ENCODE measurements around the gene TSC2. TPM values are rescaled to one million over a fixed set of nuclear protein-coding genes. Genes with fewer than 3 reads are reported as not detected.
"Not testable (repeated sequence)": the region's sequence is repeated elsewhere in the genome, so short reads cannot be mapped to it uniquely, and the experiment has no call there.

TSC2 gene
- total and polyA plus RNA-seq, 2 of the 13 experiments (the other 11 are each of a cell fraction or from before 2014, with no cell fraction given): 19.6 to 40.4 TPM

DNA sequence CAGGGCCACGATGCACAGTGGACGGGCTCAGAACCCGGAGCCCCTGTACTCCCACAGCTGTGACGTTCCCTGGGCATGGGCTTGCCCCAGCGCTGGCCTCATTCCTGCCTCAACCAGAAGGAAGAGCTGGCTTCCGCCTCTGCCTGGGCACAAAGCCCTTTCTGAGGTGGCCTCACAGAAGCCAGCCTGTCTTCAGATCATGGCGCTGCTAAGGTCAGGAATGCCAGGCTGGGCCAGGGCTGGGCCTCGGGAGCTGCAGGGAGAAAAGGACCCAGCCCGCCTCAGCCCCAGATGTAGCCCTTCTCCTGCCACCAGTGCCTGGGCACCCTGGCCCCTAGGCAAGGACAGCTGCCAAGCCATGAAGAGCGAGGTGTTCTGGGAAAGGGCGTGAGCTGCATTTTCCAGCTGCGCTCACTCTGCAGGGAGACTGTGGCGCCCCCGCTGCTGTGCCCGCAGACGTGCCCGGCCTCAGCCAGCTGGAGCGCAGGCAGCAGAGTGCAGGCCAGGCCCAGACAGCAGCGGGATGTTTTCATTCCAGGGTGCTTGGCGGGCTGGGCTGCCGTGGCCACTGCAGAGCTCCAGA is 78.5 kb downstream of the TSC2 start:
- intact Hi-C loops (cut with micrococcal nuclease; ENCODE audit: unreplicated experiment); CTCF ChIA-PET (ENCODE audit: low intra/inter-chr PET ratio, low total read pairs); H3K9ac ChIP-seq (ENCODE audit: insufficient read depth, low read depth, low read length); H3K4me2 ChIP-seq (ENCODE audit: low read depth, low read length); ATAC-seq; in situ Hi-C loops (cut with HindIII; ENCODE audit: extremely low pct_ligation_motif_present, low pct_unique_long_range_greater_than_20kb); FAIRE-seq; H3K27ac ChIP-seq (ENCODE audit: extremely low read length, insufficient read depth, low read length); H3K27me3 ChIP-seq (ENCODE audit: control insufficient read depth in 1 of 2, insufficient read depth in 2 of 2, low read length in 2 of 2); H3K4me3 ChIP-seq (replicated peaks in 1 of 3; ENCODE audit: insufficient read depth in 1 of 3, low read depth in 2 of 3, low read length in 3 of 3); H3K9me3 ChIP-seq (ENCODE audit: low read length); H3K36me3 ChIP-seq (replicated peaks in 1 of 2; ENCODE audit: control insufficient read depth in 1 of 2, insufficient read depth in 2 of 2, low read length in 2 of 2); DNase-seq (ENCODE audit: low spot score); H4K20me1 ChIP-seq (ENCODE audit: insufficient read depth, low read length); H2AFZ ChIP-seq (ENCODE audit: low read length); BruUV-seq (replicated peaks); POLR2A ChIA-PET: not testable (repeated sequence)
- peaks cover 13% of the 10 kb centered on the region; the same call in 1 of the 2 replicates for H3K4me1 ChIP-seq (ENCODE audit: insufficient read depth, low read length)
- peaks cover 12% of the 10 kb centered on the region for H3K79me2 ChIP-seq (ENCODE audit: insufficient read depth, low read length)
- 100% methylated on average over 9 of the region's 21 CpGs for WGBS (ENCODE audit: low lambda C conversion rate)

DNA sequence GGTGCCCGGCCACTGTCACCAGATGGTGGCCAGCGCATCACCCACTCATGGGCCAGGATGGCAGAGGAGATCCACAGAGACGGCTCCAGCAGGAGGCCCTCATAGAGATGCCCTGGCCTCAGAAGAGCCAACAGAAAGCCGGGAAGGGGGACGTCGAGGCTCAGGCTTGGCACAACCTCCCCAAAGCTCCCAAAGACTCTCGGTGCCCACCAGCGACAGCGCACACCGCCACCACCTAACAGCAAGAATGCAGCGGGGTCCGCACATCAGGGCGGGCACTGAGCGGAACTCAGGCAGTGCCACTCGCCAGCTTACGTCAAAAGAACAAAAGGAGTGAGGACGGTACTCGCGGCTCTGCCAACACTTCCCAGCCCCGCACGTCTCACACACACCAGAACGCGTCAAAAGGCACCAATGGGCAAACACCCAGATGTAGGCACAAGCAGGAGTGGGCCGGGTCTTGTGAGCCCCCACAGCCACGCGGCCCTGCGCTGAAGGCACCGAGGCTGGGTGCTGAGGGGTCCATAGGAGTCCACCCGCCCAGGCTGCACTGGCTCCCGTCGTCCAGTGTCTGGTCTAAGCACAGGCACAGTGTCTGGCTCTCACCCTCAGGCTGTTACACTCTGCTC is 79.3 kb downstream of the TSC2 start:
- in situ Hi-C loops (cut with HindIII; ENCODE audit: extremely low pct_ligation_motif_present, low pct_unique_long_range_greater_than_20kb); BruUV-seq (replicated peaks); H3K9me3 ChIP-seq (ENCODE audit: low read length); H3K4me2 ChIP-seq (ENCODE audit: low read depth, low read length); H3K9ac ChIP-seq (ENCODE audit: insufficient read depth, low read depth, low read length); H3K27ac ChIP-seq (ENCODE audit: extremely low read length, insufficient read depth, low read length); H3K79me2 ChIP-seq (ENCODE audit: insufficient read depth, low read length); CTCF ChIA-PET (ENCODE audit: low intra/inter-chr PET ratio, low total read pairs); DNase-seq (ENCODE audit: low spot score); H3K27me3 ChIP-seq (ENCODE audit: control insufficient read depth in 1 of 2, insufficient read depth in 2 of 2, low read length in 2 of 2); POLR2A ChIA-PET; H3K36me3 ChIP-seq (replicated peaks in 1 of 2; ENCODE audit: control insufficient read depth in 1 of 2, insufficient read depth in 2 of 2, low read length in 2 of 2); FAIRE-seq; H4K20me1 ChIP-seq (ENCODE audit: insufficient read depth, low read length); H3K4me3 ChIP-seq (replicated peaks in 1 of 3; ENCODE audit: insufficient read depth in 1 of 3, low read depth in 2 of 3, low read length in 3 of 3); intact Hi-C loops (cut with micrococcal nuclease; ENCODE audit: unreplicated experiment); H2AFZ ChIP-seq (ENCODE audit: low read length): not testable (repeated sequence)
- peak; percentile 3; the same call in 1 of the 3 replicates for ATAC-seq
- H3K4me1 ChIP-seq (ENCODE audit: insufficient read depth, low read length): peaks cover 13% of the 10 kb centered on the region; the same call in 1 of the 2 replicates
- 96% methylated on average over 12 of the region's 31 CpGs for WGBS (ENCODE audit: low lambda C conversion rate)
